Measurements from ENCODE around the gene KIF1C. TPM values are rescaled to one million over a fixed set of nuclear protein-coding genes. Genes with fewer than 3 reads are reported as not detected.

The KIF1C gene
- total and polyA plus RNA-seq, 2 donors: 10.8 to 15.4 TPM

GRCh38 chr17:5044630-5045029 is 46.9 kb downstream of the KIF1C start:
- Histone ChIP-seq H3K36me3 (ENCODE audit: control insufficient read depth in 2 of 2, insufficient read depth in 2 of 2, low read length in 1 of 2) (no peaks in the 10 kb centered on the region), H3K9me3 (ENCODE audit: control insufficient read depth in 2 of 2, insufficient read depth in 1 of 2, low read length in 1 of 2) (no peaks in the 10 kb centered on the region), H3K4me3 (ENCODE audit: low read length in 2 of 2) (no peak overlapping the region), H3K27me3 (ENCODE audit: control insufficient read depth in 2 of 2, insufficient read depth in 1 of 2, low read length in 1 of 2) (no peaks in the 10 kb centered on the region), H3K27ac (ENCODE audit: low read depth in 1 of 2, low read length in 1 of 2) (no peak overlapping the region), H3K4me1 (ENCODE audit: control insufficient read depth in 2 of 2, insufficient read depth in 2 of 2, low read length in 2 of 2) (peaks cover 0 to 15% of the 10 kb centered on the region in 2 donors)
- WGBS: 96% methylated on average over 5 of the region's 5 CpGs
- no peak for DNase-seq (ENCODE audit: low read depth in 6 of 9, low spot score in 9 of 9)

GRCh38 chr17:5045496-5045895 is 47.7 kb downstream of the KIF1C start:
- H3K36me3 ChIP-seq (ENCODE audit: control insufficient read depth in 2 of 2, insufficient read depth in 2 of 2, low read length in 1 of 2): no peaks in the 10 kb centered on the region
- no peak overlapping the region for H3K27ac ChIP-seq (ENCODE audit: low read depth in 1 of 2, low read length in 1 of 2)
- 54% methylated on average over 6 of the region's 6 CpGs for WGBS
- no peak for DNase-seq (ENCODE audit: low read depth in 6 of 9, low spot score in 9 of 9)
- H3K27me3 ChIP-seq (ENCODE audit: control insufficient read depth in 2 of 2, insufficient read depth in 1 of 2, low read length in 1 of 2): no peaks in the 10 kb centered on the region
- no peak overlapping the region for H3K4me3 ChIP-seq (ENCODE audit: low read length in 2 of 2)
- H3K9me3 ChIP-seq (ENCODE audit: control insufficient read depth in 2 of 2, insufficient read depth in 1 of 2, low read length in 1 of 2): no peaks in the 10 kb centered on the region
- H3K4me1 ChIP-seq (ENCODE audit: control insufficient read depth in 2 of 2, insufficient read depth in 2 of 2, low read length in 2 of 2): peaks cover 0 to 22% of the 10 kb centered on the region in 2 donors

- no peak overlapping the region for H3K4me3 ChIP-seq (ENCODE audit: low read length in 2 of 2)
- no peak overlapping the region for H3K27ac ChIP-seq (ENCODE audit: low read depth in 1 of 2, low read length in 1 of 2)
- DNase-seq (ENCODE audit: low read depth in 6 of 9, low spot score in 9 of 9): no peak
- 68% methylated on average over 2 of the region's 2 CpGs for WGBS
- peaks cover 0 to 14% of the 10 kb centered on the region in 2 donors for H3K4me1 ChIP-seq (ENCODE audit: control insufficient read depth in 2 of 2, insufficient read depth in 2 of 2, low read length in 2 of 2)
- H3K27me3 ChIP-seq (ENCODE audit: control insufficient read depth in 2 of 2, insufficient read depth in 1 of 2, low read length in 1 of 2): no peaks in the 10 kb centered on the region
- H3K36me3 ChIP-seq (ENCODE audit: control insufficient read depth in 2 of 2, insufficient read depth in 2 of 2, low read length in 1 of 2): no peaks in the 10 kb centered on the region
- no peaks in the 10 kb centered on the region for H3K9me3 ChIP-seq (ENCODE audit: control insufficient read depth in 2 of 2, insufficient read depth in 1 of 2, low read length in 1 of 2)
Observed at GRCh38 chr17:5047446-5047845, 49.7 kb downstream of the KIF1C start.

- Histone ChIP-seq H3K4me3 (ENCODE audit: low read length in 2 of 2) (no peak overlapping the region), H3K27ac (ENCODE audit: low read depth in 1 of 2, low read length in 1 of 2) (peak overlapping the region; percentile 47 to 77), H3K27me3 (ENCODE audit: control insufficient read depth in 2 of 2, insufficient read depth in 1 of 2, low read length in 1 of 2) (no peaks in the 10 kb centered on the region), H3K9me3 (ENCODE audit: control insufficient read depth in 2 of 2, insufficient read depth in 1 of 2, low read length in 1 of 2) (no peaks in the 10 kb centered on the region), H3K36me3 (ENCODE audit: control insufficient read depth in 2 of 2, insufficient read depth in 2 of 2, low read length in 1 of 2) (no peaks in the 10 kb centered on the region), H3K4me1 (ENCODE audit: control insufficient read depth in 2 of 2, insufficient read depth in 2 of 2, low read length in 2 of 2) (peaks cover 0 to 12% of the 10 kb centered on the region in 2 donors)
- 72% methylated on average over 5 of the region's 5 CpGs for WGBS
- DNase-seq (ENCODE audit: low read depth in 6 of 9, low spot score in 9 of 9): peak in 5 of 9 donors; percentile 30 to 76 (median 48)
Observed at GRCh38 chr17:5049314-5049841, 51.6 kb downstream of the KIF1C start.

GRCh38 chr17:5050278-5050677 is 52.5 kb downstream of the KIF1C start:
- H3K27ac ChIP-seq (ENCODE audit: low read depth in 1 of 2, low read length in 1 of 2): no peak overlapping the region
- DNase-seq (ENCODE audit: low read depth in 6 of 9, low spot score in 9 of 9): no peak
- WGBS: 77% methylated on average over 9 of the region's 9 CpGs

GRCh38 chr17:5055543-5055942 is 57.8 kb downstream of the KIF1C start:
- H3K36me3 ChIP-seq (ENCODE audit: control insufficient read depth in 2 of 2, insufficient read depth in 2 of 2, low read length in 1 of 2): no peaks in the 10 kb centered on the region
- H3K27ac ChIP-seq (ENCODE audit: low read depth in 1 of 2, low read length in 1 of 2): no peak overlapping the region
- 95% methylated on average over 10 of the region's 10 CpGs for WGBS
- H3K4me1 ChIP-seq (ENCODE audit: control insufficient read depth in 2 of 2, insufficient read depth in 2 of 2, low read length in 2 of 2): no peaks in the 10 kb centered on the region
- DNase-seq (ENCODE audit: low read depth in 6 of 9, low spot score in 9 of 9): no peak
- no peaks in the 10 kb centered on the region for H3K9me3 ChIP-seq (ENCODE audit: control insufficient read depth in 2 of 2, insufficient read depth in 1 of 2, low read length in 1 of 2)
- no peak overlapping the region for H3K4me3 ChIP-seq (ENCODE audit: low read length in 2 of 2)
- H3K27me3 ChIP-seq (ENCODE audit: control insufficient read depth in 2 of 2, insufficient read depth in 1 of 2, low read length in 1 of 2): no peaks in the 10 kb centered on the region

More at GRCh38 chr17:5050278-5050677, 52.5 kb downstream of the KIF1C start:
- no peak overlapping the region for H3K4me3 ChIP-seq (ENCODE audit: low read length in 2 of 2)
- H3K36me3 ChIP-seq (ENCODE audit: control insufficient read depth in 2 of 2, insufficient read depth in 2 of 2, low read length in 1 of 2): no peaks in the 10 kb centered on the region
- no peaks in the 10 kb centered on the region for H3K27me3 ChIP-seq (ENCODE audit: control insufficient read depth in 2 of 2, insufficient read depth in 1 of 2, low read length in 1 of 2)
- no peaks in the 10 kb centered on the region for H3K9me3 ChIP-seq (ENCODE audit: control insufficient read depth in 2 of 2, insufficient read depth in 1 of 2, low read length in 1 of 2)
- H3K4me1 ChIP-seq (ENCODE audit: control insufficient read depth in 2 of 2, insufficient read depth in 2 of 2, low read length in 2 of 2): peaks cover 0 to 12% of the 10 kb centered on the region in 2 donors

GRCh38 chr17:5065227-5065744 is 67.5 kb downstream of the KIF1C start:
- H3K36me3 ChIP-seq (ENCODE audit: control insufficient read depth in 2 of 2, insufficient read depth in 2 of 2, low read length in 1 of 2): no peaks in the 10 kb centered on the region
- H3K4me1 ChIP-seq (ENCODE audit: control insufficient read depth in 2 of 2, insufficient read depth in 2 of 2, low read length in 2 of 2): no peaks in the 10 kb centered on the region
- no peaks in the 10 kb centered on the region for H3K9me3 ChIP-seq (ENCODE audit: control insufficient read depth in 2 of 2, insufficient read depth in 1 of 2, low read length in 1 of 2)
- DNase-seq (ENCODE audit: low read depth in 6 of 9, low spot score in 9 of 9): no peak
- no peak overlapping the region for H3K4me3 ChIP-seq (ENCODE audit: low read length in 2 of 2)
- H3K27ac ChIP-seq (ENCODE audit: low read depth in 1 of 2, low read length in 1 of 2): no peak overlapping the region
- peaks cover 0 to 2% of the 10 kb centered on the region in 2 donors for H3K27me3 ChIP-seq (ENCODE audit: control insufficient read depth in 2 of 2, insufficient read depth in 1 of 2, low read length in 1 of 2)
- 81% methylated on average over 1 of the region's 1 CpG for WGBS

- no peaks in the 10 kb centered on the region for H3K27me3 ChIP-seq (ENCODE audit: control insufficient read depth in 2 of 2, insufficient read depth in 1 of 2, low read length in 1 of 2)
- H3K36me3 ChIP-seq (ENCODE audit: control insufficient read depth in 2 of 2, insufficient read depth in 2 of 2, low read length in 1 of 2): no peaks in the 10 kb centered on the region
- no peaks in the 10 kb centered on the region for H3K4me1 ChIP-seq (ENCODE audit: control insufficient read depth in 2 of 2, insufficient read depth in 2 of 2, low read length in 2 of 2)
- H3K4me3 ChIP-seq (ENCODE audit: low read length in 2 of 2): no peak overlapping the region
- WGBS: 97% methylated on average over 3 of the region's 3 CpGs
- no peak overlapping the region for H3K27ac ChIP-seq (ENCODE audit: low read depth in 1 of 2, low read length in 1 of 2)
- no peak for DNase-seq (ENCODE audit: low read depth in 6 of 9, low spot score in 9 of 9)
- no peaks in the 10 kb centered on the region for H3K9me3 ChIP-seq (ENCODE audit: control insufficient read depth in 2 of 2, insufficient read depth in 1 of 2, low read length in 1 of 2)
Observed at GRCh38 chr17:5068236-5068635, 70.5 kb downstream of the KIF1C start.

GRCh38 chr17:5069724-5070123 is 72.0 kb downstream of the KIF1C start:
- Histone ChIP-seq H3K36me3 (ENCODE audit: control insufficient read depth in 2 of 2, insufficient read depth in 2 of 2, low read length in 1 of 2) (no peaks in the 10 kb centered on the region), H3K4me1 (ENCODE audit: control insufficient read depth in 2 of 2, insufficient read depth in 2 of 2, low read length in 2 of 2) (no peaks in the 10 kb centered on the region), H3K9me3 (ENCODE audit: control insufficient read depth in 2 of 2, insufficient read depth in 1 of 2, low read length in 1 of 2) (no peaks in the 10 kb centered on the region), H3K4me3 (ENCODE audit: low read length in 2 of 2) (no peak overlapping the region), H3K27me3 (ENCODE audit: control insufficient read depth in 2 of 2, insufficient read depth in 1 of 2, low read length in 1 of 2) (no peaks in the 10 kb centered on the region), H3K27ac (ENCODE audit: low read depth in 1 of 2, low read length in 1 of 2) (no peak overlapping the region)
- DNase-seq (ENCODE audit: low read depth in 6 of 9, low spot score in 9 of 9): no peak
- 84% methylated on average over 4 of the region's 4 CpGs for WGBS

Data from thymus (tissue), 11 donors.